RPMI7951 (cell line): ENCODE measurements around the gene ADSS1. TPM values are rescaled to one million over a fixed set of nuclear protein-coding genes. Genes with fewer than 3 reads are reported as not detected.
A peak's percentile ranks its signal among the peaks of the same experiment; 100 is the strongest.

Source experiments
- DNase-seq: peaks from one replicate; pipeline ENCODE4 v3.0.0-alpha.2; 2012; ENCODE audit warnings: low read depth
- total RNA-seq: library from RNA; depleted of rRNA; stranded (reverse); fragments of >200 nt; shearing (Covaris generic); gene quantifications from 2 replicates; pipeline ENCODE4 v1.2.3, GENCODE V29; 2014

Gene ADSS1
- total RNA-seq, 1 experiment from 2014 or later: 3.2 TPM

DNA sequence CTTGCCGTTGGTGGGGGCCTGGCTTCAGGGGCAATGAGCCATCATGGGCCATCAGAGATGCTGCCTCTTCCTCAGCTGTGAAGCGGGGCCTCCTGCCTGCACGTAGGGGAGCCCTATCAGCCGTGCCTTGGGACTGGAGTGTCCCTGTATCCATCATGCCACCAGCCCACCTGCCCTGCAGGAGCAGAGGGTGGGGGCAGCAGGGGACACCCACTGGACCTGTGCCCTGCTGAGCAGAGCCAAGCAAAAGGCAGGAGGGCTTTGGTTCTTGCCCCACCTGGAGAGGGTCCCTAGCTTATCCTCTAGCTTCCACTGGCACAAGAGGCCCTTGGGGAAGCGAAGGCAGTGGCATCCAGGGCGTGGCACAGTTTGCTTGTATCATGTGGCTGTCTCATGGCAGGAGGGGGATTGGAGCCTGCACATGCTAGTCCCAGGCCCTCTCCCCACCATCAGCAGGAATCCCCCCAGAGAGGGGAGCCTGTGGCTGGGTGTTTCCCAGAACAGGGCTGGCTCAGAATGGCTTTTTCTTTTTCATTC, 10.1 kb downstream of the ADSS1 start:
- no peak for DNase-seq

DNA sequence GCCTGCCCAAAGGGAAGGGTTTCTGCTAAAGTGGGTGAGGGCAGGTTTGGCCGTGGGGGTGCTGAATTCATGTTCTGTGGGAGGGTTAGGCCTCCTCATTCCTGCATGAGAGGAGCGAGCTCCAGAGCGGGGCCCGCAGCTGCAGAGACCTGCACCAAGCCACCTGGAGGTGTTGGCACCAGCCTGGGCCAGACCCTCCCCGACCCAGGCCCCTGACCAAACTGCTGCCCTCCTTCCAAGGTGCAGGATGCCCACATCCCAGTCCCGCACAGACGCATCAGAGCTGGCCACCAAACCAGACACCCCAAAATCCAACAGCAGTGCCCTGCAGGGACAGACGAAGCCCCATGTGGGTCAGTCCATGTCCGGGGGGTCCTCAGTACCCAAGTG, 10.6 kb downstream of the ADSS1 start:
- DNase-seq: no peak

DNA sequence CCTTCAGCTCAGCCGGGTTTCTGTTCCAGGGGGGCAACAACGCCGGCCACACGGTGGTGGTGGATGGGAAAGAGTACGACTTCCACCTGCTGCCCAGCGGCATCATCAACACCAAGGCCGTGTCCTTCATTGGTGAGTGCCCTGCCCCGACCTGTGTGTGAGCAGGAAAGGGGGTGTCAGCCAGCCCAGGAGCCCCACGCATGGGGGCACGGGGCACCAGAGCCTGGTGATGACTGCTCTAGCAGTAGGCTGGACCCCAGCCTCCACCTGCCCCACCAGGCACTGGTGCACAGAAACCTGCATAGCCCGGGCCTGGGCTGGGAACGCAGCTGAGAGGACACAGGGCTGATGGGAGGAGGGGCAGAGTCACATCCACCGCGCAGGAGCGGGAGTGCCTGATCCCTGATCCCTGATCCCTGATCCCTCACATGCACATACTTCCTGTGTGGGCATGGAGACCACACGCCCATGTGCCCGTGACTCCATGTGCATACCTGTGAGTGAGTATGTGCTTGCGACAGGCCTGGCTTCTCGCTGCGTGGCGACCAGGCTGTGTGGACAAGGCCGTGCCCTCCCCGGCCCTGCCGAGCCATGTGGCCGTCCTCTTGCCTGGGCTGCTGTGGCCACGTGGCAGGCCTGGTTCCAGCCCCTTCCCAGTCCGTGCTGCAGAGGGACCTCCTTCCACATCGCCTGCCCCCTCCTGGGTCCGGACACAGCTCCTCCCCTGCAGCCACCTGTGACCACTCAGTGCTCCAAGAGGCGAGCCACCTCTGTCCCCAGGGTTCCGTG, 11.2 kb downstream of the ADSS1 start:
- DNase-seq: no peak

DNA sequence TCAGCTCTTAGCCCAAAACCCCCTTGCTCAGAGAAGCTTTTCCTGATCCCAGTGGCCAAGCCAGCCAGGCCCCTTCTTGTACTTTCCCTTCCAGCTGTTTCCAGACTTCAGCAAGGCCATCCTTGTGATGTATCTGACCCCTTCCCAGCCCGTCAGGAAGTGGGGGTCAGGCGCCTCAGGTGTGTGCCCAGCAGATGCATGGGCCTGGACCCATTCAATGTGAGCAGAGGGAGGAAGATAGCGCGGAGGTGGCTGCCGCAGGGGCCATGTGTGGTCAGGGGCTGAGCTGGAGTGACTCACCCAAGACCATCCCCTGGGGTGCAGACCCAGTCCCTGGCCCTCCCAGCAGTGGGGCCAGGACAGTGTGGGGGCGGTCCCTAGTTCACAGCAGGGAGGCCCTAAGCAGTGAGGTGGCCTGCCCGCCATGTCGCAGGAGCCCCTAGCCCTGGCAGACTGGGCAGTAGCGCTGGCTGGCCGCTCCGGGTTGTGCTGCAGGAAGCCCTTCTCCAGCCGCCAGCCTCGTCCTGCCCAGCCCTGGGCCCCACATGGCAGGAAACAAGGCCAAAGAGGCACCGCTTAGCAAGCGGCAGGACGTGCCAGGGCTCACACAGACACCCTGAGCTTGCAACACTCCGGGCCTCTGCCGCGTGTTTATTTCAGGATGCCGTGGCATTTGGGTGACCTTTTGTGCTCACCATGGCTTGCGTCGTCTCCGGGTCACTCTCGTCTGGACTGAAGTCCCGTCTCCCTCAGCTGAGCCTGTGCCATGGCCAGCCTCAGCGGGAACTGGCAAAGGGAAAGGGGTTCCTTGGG, 12.0 kb downstream of the ADSS1 start:
- peak; percentile 78 for DNase-seq

DNA sequence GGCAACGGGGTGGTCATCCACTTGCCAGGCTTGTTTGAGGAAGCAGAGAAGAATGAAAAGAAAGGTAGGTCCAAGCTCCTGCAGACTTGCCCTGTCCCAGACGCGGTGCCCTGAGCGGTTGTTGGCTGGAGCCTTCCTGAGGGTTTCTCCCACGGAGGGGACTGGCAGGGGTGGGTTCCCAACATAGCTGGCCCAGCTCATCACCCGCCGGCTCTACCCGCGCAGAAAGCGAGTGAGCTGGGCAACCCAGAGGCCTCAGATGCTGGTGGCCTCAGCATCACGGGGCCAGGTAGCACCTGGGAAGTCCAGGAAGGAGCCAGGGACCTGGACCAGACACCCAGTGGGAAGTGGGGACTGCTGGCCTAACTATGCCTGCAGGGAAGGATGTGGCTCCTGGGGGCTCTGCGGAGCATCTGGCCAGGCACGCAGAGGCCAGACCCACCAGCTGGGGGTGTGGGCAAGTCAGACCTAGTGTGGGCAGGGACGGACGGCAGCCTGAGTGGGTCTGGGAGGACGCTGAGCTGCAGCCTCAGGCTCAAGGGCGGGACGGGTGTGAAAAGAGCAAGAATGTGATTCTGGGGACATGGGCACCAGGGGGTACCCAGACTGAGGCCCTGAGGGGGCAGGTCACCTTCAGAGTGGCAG, 14.5 kb downstream of the ADSS1 start:
- no peak for DNase-seq

DNA sequence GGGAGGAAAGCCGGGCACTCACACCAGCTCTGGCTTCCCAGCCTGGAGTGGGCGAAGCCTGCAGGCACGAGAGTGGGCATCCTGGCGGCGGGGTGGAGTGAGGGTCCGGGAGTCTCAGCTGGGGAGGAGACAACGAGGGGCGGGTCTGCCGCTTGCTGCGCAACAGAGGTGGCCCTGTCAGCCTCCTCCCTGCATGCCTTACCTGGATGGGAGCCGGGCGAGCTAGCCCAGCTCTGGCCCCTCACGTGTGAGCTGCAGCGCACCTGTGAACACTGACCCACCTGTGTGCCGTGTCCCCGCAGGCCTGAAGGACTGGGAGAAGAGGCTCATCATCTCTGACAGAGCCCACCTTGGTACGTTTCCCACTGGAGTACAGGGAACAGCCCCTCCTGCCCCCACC, 15.0 kb downstream of the ADSS1 start:
- no peak for DNase-seq

DNA sequence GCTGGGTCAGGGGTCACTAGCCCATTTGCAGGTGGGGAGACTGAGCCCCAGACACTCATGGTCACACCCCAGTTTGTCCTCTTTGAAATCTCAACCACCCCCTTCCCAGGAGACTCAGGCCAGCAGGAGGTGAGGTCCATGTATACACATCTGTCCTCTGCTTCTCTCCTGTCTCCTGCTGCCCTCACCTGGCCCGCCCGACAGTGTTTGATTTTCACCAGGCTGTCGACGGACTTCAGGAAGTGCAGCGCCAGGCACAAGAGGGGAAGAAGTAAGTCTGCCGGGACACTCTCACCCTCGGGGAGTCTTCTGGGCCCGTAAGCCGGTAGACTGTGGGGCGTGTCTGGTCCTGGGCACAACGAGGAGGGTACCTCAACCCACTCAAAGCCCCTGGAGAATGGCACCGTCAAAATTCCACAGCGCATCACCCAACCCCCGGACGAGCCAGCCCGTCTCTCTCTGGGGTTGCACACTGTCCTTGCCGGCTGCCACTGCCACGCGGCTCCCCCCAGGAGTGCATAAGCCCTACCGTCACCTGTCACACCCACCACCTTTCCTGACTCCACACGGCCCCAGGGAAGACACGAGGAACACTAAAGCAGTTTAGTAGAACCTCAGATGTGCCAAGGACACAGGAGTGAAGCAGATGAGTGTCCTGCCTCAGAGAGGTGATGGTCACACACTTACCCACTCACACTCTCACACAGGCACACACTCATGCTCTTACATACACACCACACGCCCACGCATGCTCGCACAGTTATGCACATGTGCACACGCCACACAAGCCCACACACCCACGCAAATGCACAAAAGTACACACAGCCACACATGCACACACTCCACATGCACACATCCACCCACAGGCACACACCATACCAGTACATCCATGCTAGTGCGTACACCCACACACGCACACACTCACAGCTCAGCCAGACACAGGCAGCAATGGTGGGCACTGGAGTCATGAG, 15.8 kb downstream of the ADSS1 start:
- DNase-seq: no peak

DNA sequence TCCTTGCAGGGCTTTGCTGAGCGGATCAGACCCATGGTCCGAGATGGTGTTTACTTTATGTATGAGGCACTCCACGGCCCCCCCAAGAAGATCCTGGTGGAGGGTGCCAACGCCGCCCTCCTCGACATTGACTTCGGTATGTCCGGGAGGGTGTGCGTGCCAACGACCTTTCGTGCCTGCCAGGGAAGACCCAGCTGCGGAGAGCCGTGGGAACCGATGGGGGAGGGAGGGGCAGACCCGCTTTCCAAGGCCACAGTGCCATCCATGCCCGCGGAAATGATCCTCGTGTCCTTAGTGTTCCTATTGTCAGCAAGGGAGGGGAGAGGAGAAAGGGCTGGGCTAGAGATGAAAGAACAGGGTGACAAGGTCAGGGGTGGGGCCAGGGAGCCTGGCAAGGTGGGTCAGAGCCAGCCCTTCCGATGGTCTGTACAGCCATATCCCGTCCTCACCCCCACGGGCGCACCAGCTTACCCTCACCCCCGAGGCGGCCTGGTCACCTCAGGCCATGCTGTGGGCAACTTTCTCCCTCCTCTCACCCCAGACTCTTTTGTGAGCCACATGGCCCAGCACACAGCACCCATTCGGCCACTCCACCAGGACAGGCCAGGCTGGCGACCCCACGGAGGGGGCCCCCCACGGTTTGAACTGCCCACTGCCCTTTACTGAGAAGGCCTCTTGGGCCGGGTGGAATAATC, 17.2 kb downstream of the ADSS1 start:
- no peak for DNase-seq

DNA sequence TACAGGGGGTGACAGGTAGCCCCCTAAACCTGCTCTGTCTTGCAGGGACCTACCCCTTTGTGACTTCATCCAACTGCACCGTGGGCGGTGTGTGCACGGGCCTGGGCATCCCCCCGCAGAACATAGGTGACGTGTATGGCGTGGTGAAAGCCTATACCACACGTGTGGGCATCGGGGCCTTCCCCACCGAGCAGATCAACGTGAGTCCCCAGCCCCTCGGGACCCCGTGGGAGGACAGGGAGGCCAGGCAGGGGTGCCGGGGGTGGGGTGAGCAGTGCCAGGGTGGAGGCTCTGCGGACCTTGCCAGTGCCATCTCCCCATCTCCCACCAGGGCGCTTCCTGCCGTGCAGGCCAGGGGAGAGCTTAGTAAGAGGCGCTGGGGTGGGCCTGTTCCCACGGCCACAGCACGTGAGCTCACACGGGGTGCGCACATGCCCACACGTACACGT, 17.8 kb downstream of the ADSS1 start:
- DNase-seq: no peak

DNA sequence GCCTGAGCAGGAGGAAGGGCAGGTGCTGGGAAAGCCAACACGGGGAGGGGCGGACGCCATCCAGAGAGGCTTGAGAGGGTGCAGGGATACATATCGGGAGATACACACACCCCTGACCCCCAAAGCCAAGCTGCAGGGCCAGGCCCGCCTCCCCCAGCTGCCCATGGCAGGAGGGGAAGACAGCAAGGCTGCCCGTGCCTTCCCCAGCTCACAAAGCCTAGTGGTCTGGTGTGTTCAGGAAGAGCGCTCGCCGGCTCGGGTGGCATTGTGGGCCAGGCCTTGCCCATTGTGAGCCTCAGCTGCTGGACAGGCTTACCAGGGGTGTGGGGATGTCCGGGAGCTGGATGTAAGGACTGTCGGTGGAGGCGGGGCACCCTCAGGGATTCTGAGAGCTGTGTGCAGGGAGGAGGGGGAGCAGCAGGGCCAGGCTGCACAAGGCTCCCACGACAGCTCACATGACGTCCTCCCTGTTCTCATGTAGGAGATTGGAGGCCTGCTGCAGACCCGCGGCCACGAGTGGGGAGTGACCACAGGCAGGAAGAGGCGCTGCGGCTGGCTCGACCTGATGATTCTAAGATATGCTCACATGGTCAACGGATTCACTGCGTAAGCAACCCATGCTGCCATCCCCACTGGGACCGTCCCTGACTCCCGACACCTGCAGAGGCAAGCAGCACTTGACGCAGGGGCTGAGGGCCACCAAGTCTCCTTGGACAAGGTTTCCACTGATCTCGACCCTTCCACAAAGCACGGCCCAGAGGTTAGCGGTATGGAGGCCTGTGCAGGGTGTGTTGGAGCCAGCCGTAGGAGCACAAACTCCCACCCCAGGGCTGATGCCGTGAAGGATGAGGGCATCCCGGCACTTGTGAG, 18.8 kb downstream of the ADSS1 start:
- no peak for DNase-seq

DNA sequence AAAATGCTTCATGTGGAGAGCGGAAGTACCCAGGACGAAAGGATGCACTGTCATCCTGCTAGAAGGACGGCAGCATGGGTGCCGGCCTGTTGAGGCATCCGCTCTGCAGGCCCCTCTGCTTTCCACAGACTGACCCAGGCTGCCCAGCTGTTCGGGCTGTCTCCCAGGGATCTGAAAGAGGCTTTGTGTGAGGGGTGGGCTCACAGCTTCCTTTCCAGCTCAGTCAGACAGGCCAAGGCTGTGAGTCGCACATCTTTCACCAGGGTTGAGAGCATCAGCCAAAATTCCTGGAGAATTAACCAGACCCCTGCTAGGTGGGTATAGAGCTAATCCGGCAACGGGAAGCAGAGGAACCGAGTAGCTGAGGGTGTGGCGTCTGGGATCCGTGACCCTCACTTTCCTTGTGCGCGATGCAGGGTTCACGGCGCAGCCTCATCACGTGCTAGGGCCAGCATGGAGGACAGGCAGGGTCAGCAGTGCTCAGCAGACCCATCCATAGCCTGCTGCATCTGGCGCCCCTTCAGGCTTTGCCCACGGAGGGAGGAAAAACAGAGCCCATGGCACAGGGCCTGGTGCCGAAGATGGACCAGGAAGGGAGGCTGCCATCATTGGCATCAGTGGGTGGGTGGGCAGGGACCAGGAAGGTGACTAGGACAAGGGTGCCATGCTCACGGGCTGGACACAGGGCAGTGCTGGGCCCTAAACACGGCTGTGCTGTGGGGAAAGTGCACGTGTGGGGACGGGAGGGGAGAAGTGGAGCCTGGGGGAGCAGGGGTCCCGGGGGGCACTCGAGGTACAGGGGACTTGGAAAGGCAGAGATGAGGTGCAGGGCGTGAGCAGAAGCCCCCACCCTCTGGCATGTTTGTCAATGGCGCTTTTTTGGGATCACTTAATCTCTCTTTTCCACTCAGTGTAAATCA, 19.7 kb downstream of the ADSS1 start:
- DNase-seq: no peak

DNA sequence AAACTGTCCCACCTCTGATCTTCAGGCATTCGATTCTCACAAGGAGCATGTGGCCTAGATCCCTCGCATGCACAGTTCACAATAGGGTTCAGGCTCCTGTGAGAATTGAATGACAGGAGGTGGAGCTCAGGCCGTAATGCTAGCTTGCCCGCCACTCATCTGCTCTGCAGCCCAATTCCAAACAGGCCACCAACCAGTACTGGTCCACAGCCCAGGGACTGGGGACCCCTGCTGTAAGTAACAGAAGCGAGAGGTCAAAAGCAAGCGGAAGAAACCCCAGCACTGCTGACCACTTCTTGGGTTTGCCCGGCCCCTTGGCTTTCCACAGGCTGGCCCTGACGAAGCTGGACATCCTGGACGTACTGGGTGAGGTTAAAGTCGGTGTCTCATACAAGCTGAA, 20.5 kb downstream of the ADSS1 start:
- DNase-seq: no peak

DNA sequence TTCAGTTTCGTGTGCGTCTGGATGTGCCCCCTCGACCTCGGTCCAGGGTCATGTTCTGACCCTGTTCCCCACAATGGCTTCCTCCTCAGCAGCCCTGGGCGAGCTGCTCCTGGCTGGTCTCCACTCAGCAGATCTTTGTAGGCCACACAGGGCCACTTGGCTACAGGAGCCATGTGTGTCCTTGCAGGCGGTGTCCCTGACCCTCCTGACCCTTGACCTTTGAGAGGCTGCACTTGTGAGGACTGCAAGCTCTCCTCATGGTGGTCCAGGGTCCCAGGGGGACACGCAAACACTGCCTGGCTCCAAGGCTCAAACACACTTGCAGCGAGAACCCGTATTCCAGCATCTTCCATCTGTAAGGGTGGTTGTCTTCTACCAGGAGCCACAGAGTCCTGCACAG, 21.4 kb downstream of the ADSS1 start:
- no peak for DNase-seq

DNA sequence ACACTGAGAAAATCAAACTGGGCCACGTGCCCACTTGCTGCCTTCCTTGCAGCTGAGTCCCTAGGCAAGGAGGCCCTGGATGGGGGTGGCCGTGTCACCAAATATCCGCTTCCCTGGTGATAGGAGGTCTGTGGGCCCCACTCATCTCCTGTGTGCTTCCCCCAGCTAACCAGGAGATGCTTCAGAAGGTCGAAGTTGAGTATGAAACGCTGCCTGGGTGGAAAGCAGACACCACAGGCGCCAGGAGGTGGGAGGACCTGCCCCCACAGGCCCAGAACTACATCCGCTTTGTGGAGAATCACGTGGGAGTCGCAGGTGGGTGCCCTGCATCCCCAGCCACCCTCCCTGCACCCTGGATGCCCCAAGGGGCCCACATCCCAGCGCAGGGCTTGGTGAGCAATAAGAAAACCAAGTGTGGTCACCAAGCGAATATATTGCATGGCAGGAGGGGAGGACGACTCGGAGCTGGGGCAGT, 22.1 kb downstream of the ADSS1 start:
- no peak for DNase-seq

DNA sequence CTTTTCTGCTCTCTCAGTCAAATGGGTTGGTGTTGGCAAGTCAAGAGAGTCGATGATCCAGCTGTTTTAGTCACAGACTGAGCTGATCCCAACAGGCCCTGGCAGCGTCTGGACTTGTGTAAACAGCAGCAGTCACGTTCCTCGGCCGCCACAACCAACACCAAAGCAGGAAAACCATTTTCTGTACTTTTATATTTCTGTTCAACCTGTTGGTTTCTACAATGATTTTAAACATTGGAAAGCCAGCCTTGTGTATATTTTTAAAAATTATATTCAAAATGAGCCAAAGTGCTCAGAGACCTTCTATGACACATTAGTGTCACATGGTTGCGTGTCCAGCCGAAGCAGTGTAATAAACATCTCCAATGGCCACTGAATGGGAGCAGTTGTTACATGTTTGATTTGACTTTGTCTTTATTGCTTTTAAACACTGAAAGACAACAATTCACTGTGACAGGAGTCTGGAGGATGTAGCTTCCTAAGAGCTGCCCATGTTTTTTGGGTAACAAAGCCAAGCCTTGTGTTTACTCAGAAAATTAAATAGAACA, 23.0 kb downstream of the ADSS1 start:
- no peak for DNase-seq

DNA sequence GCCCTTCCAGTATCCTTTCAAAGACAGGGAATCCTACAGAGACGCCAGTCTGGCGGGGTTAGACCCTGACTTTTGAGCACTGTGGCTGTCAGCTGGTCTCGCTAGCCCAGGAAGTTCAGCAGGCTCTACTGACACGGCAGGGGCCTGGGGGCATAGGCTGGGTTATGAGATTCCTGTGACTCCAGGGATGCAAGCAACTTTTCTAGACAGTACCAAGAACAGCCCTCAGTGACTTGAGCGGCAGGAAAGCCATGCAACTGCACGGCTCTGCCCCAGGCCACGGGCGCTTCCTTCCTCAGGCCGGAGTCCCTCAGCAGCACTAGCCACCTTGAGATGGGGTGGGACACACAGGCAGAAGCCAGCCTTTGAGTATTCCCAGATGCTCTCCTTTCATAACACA, 23.8 kb downstream of the ADSS1 start:
- DNase-seq: peak; percentile 60

DNA sequence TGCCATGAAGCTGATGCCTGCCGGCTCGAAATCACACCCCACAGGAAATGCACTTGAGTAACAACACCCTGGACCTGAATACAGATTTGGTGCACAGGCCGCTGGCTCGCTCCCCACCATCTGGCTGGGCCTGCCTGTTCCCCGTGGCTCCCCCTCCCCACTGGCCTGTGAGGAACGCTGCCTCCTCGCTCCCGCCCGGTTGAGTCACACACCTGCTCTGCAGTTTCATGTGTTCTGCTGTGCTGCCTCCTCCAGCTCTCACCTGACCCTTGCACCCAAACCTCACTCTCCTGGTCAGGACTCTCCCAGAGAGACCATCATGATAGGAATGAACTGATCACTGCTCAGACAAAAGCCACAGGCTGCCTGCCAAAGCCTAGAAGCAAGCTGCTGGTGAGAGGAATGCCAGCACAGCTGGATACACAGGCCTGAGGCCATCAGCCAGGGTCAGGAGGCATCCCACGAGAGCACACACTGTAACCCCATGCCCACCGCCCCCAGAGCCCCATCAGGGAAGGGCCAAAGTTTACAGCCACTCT, 25.2 kb downstream of the ADSS1 start:
- DNase-seq: peak; percentile 80
